CD4-positive, alpha-beta memory T cell (primary cell): ENCODE data around the gene MYO1D. TPM values are rescaled to one million over a fixed set of nuclear protein-coding genes. Genes with fewer than 3 reads are reported as not detected.

Experiments used
- CTCF ChIA-PET: fragments of 350-600 bp; sonication (Branson Sonifier 250); formaldehyde crosslinking; loops from one replicate; lab custom pipeline; 2021; ENCODE audit warnings: inconsistent platforms; ENCODE audit not compliant: partially characterized antibody; lab: Charles Lee
- POLR2A ChIA-PET: fragments of 350-600 bp; sonication (Branson Sonifier 250); formaldehyde crosslinking; loops from one replicate; lab custom pipeline; 2021; ENCODE audit not compliant: partially characterized antibody; lab: Charles Lee
- DNase-seq, 5 donors: peaks; one replicate each; pipeline versions ENCODE4 v3.0.0 to v3.0.0-alpha.2; 2020 to 2022; ENCODE audit warnings: mixed read lengths in 1 of 5
- H3K27ac ChIP-seq: one replicate; pipeline ENCODE4 v1.7.0; 2013; ENCODE audit warnings: low read depth, low read length
- H3K27me3 ChIP-seq: 2 replicates; pipeline ENCODE4 v1.7.0; 2013; ENCODE audit warnings: mild to moderate bottlenecking, low read length, moderate library complexity; ENCODE audit not compliant: insufficient read depth
- H3K36me3 ChIP-seq: 2 replicates; pipeline ENCODE4 v1.7.0; 2013; ENCODE audit warnings: mild to moderate bottlenecking, low read length, moderate library complexity; ENCODE audit not compliant: insufficient read depth
- H3K4me1 ChIP-seq: 2 replicates; pipeline ENCODE4 v1.7.0; 2013; ENCODE audit warnings: mild to moderate bottlenecking, low read length, moderate library complexity; ENCODE audit not compliant: insufficient read depth
- H3K4me3 ChIP-seq, 2 donors: one replicate each; pipeline ENCODE4 v1.7.0; 2013; ENCODE audit warnings: low read length in 2 of 2, mild to moderate bottlenecking in 1 of 2
- H3K9me3 ChIP-seq, 2 donors: one replicate each; pipeline ENCODE4 v1.7.0; 2013; ENCODE audit warnings: low read length in 2 of 2, control low read depth in 1 of 2; ENCODE audit not compliant: control insufficient read depth in 1 of 2
- H3K27ac Mint-ChIP-seq, 7 donors: one replicate each; pipeline ENCODE4 v1.8.0; 2020 to 2021; ENCODE audit warnings: mixed read lengths in 7 of 7, mild to moderate bottlenecking in 6 of 7, inconsistent platforms in 3 of 7, moderate library complexity in 3 of 7
- H3K27me3 Mint-ChIP-seq, 2 donors: one replicate each; pipeline ENCODE4 v1.8.0; 2020 to 2021; ENCODE audit warnings: mixed read lengths in 2 of 2
- H3K36me3 Mint-ChIP-seq, 2 donors: one replicate each; pipeline ENCODE4 v1.8.0; 2020 to 2021; ENCODE audit warnings: mixed read lengths in 2 of 2, inconsistent platforms in 1 of 2, mild to moderate bottlenecking in 1 of 2
- H3K4me1 Mint-ChIP-seq, 4 donors: one replicate each; pipeline ENCODE4 v1.8.0; 2020 to 2021; ENCODE audit warnings: mixed read lengths in 4 of 4, mild to moderate bottlenecking in 1 of 4
- H3K4me3 Mint-ChIP-seq, 8 donors: one replicate each; pipeline ENCODE4 v1.8.0; 2020 to 2021; ENCODE audit warnings: mixed read lengths in 8 of 8, mild to moderate bottlenecking in 7 of 8, moderate library complexity in 6 of 8, inconsistent platforms in 3 of 8
- H3K9me3 Mint-ChIP-seq, 8 donors: one replicate each; pipeline ENCODE4 v1.8.0; 2020 to 2021; ENCODE audit warnings: mixed read lengths in 8 of 8, mild to moderate bottlenecking in 5 of 8, inconsistent platforms in 3 of 8, moderate library complexity in 1 of 8
- intact Hi-C: fragments of 100-400 bp; cut with micrococcal nuclease; formaldehyde crosslinking; loops from one replicate; pipeline ENCODE4 v1.15.1; 2023
- polyA plus RNA-seq, 2 donors: library from polyadenylated mRNA; unstranded; fragments of 300-500 nt; fragmentation: Illumina TruSeq; gene quantifications; one replicate each; pipeline ENCODE4 v1.2.3, GENCODE V29; 2021
- total RNA-seq, 2 experiments: library from RNA; stranded (reverse); gene quantifications; one replicate each; pipeline ENCODE4 v1.2.3, GENCODE V29; 2021

MYO1D gene
- total and polyA plus RNA-seq, 4 experiments from 2014 or later: 2.0 to 12.7 (median 10.5) TPM

- H3K36me3 ChIP-seq: no peaks in the 10 kb centered on the region
- peaks cover 0 to 2% of the 10 kb centered on the region in 2 donors for H3K36me3 Mint-ChIP-seq
- no peak for DNase-seq
- CTCF ChIA-PET: interaction anchor here (0.8 kb wide), 1 partner anchor 89 kb away, joined by 3 read pairs; no protein-coding TSS in a partner anchor
- H3K4me3 ChIP-seq: no peak overlapping the region
- H3K4me1 Mint-ChIP-seq: peaks cover 4 to 14% (median 9%) of the 10 kb centered on the region in 4 donors
- H3K4me3 Mint-ChIP-seq: no peak overlapping the region
- no peaks in the 10 kb centered on the region for H3K9me3 Mint-ChIP-seq
- H3K27me3 ChIP-seq: no peaks in the 10 kb centered on the region
- no peak overlapping the region for H3K27ac Mint-ChIP-seq
- intact Hi-C loops: loop anchor here (10.0 kb wide), 1 partner anchor 517 kb away; the partner anchor contains the start of gene ZNF207
- no peaks in the 10 kb centered on the region for H3K27me3 Mint-ChIP-seq
- no peaks in the 10 kb centered on the region for H3K9me3 ChIP-seq
- H3K27ac ChIP-seq: no peak overlapping the region
- POLR2A ChIA-PET: no interaction called here
- H3K4me1 ChIP-seq: peaks cover 10% of the 10 kb centered on the region
Observed at GRCh38 chr17:32871746-32872145, 5.2 kb downstream of the MYO1D start.

GRCh38 chr17:32870969-32871368 is 6.0 kb downstream of the MYO1D start:
- no peaks in the 10 kb centered on the region for H3K36me3 ChIP-seq
- DNase-seq: no peak
- H3K36me3 Mint-ChIP-seq: peaks cover 0 to under 1% of the 10 kb centered on the region in 2 donors
- CTCF ChIA-PET: no interaction called here
- POLR2A ChIA-PET: no interaction called here
- no peak overlapping the region for H3K27ac Mint-ChIP-seq
- no peak overlapping the region for H3K27ac ChIP-seq
- H3K4me1 Mint-ChIP-seq: peaks cover 3 to 11% (median 6%) of the 10 kb centered on the region in 4 donors
- no peak overlapping the region for H3K4me3 Mint-ChIP-seq
- intact Hi-C loops: loop anchor here (10.0 kb wide), 1 partner anchor 516 kb away; the partner anchor contains the start of gene ZNF207
- H3K4me3 ChIP-seq: no peak overlapping the region
- H3K4me1 ChIP-seq: peaks cover 5% of the 10 kb centered on the region
- no peaks in the 10 kb centered on the region for H3K9me3 ChIP-seq
- H3K27me3 Mint-ChIP-seq: no peaks in the 10 kb centered on the region
- H3K9me3 Mint-ChIP-seq: no peaks in the 10 kb centered on the region
- H3K27me3 ChIP-seq: no peaks in the 10 kb centered on the region

GRCh38 chr17:32870027-32870670 is 6.8 kb downstream of the MYO1D start:
- Mint-ChIP-seq H3K36me3 (no peaks in the 10 kb centered on the region), H3K4me3 (no peak overlapping the region), H3K9me3 (no peaks in the 10 kb centered on the region), H3K27ac (no peak overlapping the region), H3K4me1 (peaks cover 0 to 6% (median 0%) of the 10 kb centered on the region in 4 donors), H3K27me3 (no peaks in the 10 kb centered on the region)
- H3K27me3 ChIP-seq: no peaks in the 10 kb centered on the region
- no peak overlapping the region for H3K27ac ChIP-seq
- CTCF ChIA-PET: no interaction called here
- no peaks in the 10 kb centered on the region for H3K9me3 ChIP-seq
- POLR2A ChIA-PET: no interaction called here
- no peaks in the 10 kb centered on the region for H3K36me3 ChIP-seq
- no peaks in the 10 kb centered on the region for H3K4me1 ChIP-seq
- DNase-seq: no peak
- no peak overlapping the region for H3K4me3 ChIP-seq
- intact Hi-C loops: loop anchor here (10.0 kb wide), 1 partner anchor 515 kb away; the partner anchor contains the start of gene ZNF207

- H3K4me1 ChIP-seq: no peaks in the 10 kb centered on the region
- no peak overlapping the region for H3K4me3 Mint-ChIP-seq
- no peaks in the 10 kb centered on the region for H3K9me3 Mint-ChIP-seq
- H3K4me3 ChIP-seq: no peak overlapping the region
- no peak for DNase-seq
- intact Hi-C loops: loop anchor here (10.0 kb wide), 1 partner anchor 515 kb away; the partner anchor contains the start of gene ZNF207
- no peaks in the 10 kb centered on the region for H3K9me3 ChIP-seq
- H3K27ac ChIP-seq: no peak overlapping the region
- ChIA-PET CTCF (interaction anchor here (1.1 kb wide), 1 partner anchor 87 kb away, joined by 3 read pairs; no protein-coding TSS in a partner anchor), POLR2A (no interaction called here)
- H3K36me3 ChIP-seq: no peaks in the 10 kb centered on the region
- H3K4me1 Mint-ChIP-seq: peaks cover 0 to 6% (median 0%) of the 10 kb centered on the region in 4 donors
- no peaks in the 10 kb centered on the region for H3K27me3 ChIP-seq
- H3K27ac Mint-ChIP-seq: no peak overlapping the region
- no peaks in the 10 kb centered on the region for H3K27me3 Mint-ChIP-seq
- H3K36me3 Mint-ChIP-seq: no peaks in the 10 kb centered on the region
Observed at GRCh38 chr17:32869345-32870026, 7.4 kb downstream of the MYO1D start.

- intact Hi-C loops: no loop called here
- no peaks in the 10 kb centered on the region for H3K36me3 Mint-ChIP-seq
- DNase-seq: no peak
- H3K4me1 Mint-ChIP-seq: peaks cover 0 to 3% (median 0%) of the 10 kb centered on the region in 4 donors
- CTCF ChIA-PET: interaction anchor here (3.7 kb wide), 1 partner anchor 11 kb away, joined by 23 read pairs; the partner anchor contains the start of gene MYO1D
- no peak overlapping the region for H3K27ac Mint-ChIP-seq
- Histone ChIP-seq H3K4me3 (no peak overlapping the region), H3K4me1 (no peaks in the 10 kb centered on the region), H3K27ac (no peak overlapping the region), H3K27me3 (no peaks in the 10 kb centered on the region), H3K36me3 (no peaks in the 10 kb centered on the region), H3K9me3 (no peaks in the 10 kb centered on the region)
- no peaks in the 10 kb centered on the region for H3K27me3 Mint-ChIP-seq
- H3K9me3 Mint-ChIP-seq: no peaks in the 10 kb centered on the region
- POLR2A ChIA-PET: no interaction called here
- no peak overlapping the region for H3K4me3 Mint-ChIP-seq
Observed at GRCh38 chr17:32865141-32865540, 11.8 kb downstream of the MYO1D start.

- Histone ChIP-seq H3K27me3 (no peaks in the 10 kb centered on the region), H3K4me1 (no peaks in the 10 kb centered on the region), H3K27ac (no peak overlapping the region), H3K9me3 (no peaks in the 10 kb centered on the region), H3K4me3 (no peak overlapping the region), H3K36me3 (no peaks in the 10 kb centered on the region)
- DNase-seq: no peak
- Mint-ChIP-seq H3K27ac (no peak overlapping the region), H3K4me3 (no peak overlapping the region), H3K9me3 (no peaks in the 10 kb centered on the region), H3K4me1 (peaks cover 0 to 3% (median 1%) of the 10 kb centered on the region in 4 donors), H3K27me3 (no peaks in the 10 kb centered on the region), H3K36me3 (no peaks in the 10 kb centered on the region)
- ChIA-PET CTCF (interaction anchor here (3.7 kb wide), 1 partner anchor 13 kb away, joined by 23 read pairs; the partner anchor contains the start of gene MYO1D), POLR2A (interaction anchor here (2.0 kb wide), 1 partner anchor 13 kb away, joined by 6 read pairs; the partner anchor contains the start of gene MYO1D)
- intact Hi-C loops: no loop called here
Observed at GRCh38 chr17:32863559-32863958, 13.4 kb downstream of the MYO1D start.

GRCh38 chr17:32862940-32863339 is 14.0 kb downstream of the MYO1D start:
- H3K27ac Mint-ChIP-seq: no peak overlapping the region
- ChIA-PET POLR2A (interaction anchor here (2.0 kb wide), 1 partner anchor 14 kb away, joined by 6 read pairs; the partner anchor contains the start of gene MYO1D), CTCF (interaction anchor here (3.7 kb wide), 1 partner anchor 14 kb away, joined by 23 read pairs; the partner anchor contains the start of gene MYO1D)
- no peaks in the 10 kb centered on the region for H3K36me3 Mint-ChIP-seq
- H3K9me3 Mint-ChIP-seq: no peaks in the 10 kb centered on the region
- Histone ChIP-seq H3K36me3 (no peaks in the 10 kb centered on the region), H3K27me3 (no peaks in the 10 kb centered on the region), H3K9me3 (no peaks in the 10 kb centered on the region), H3K4me1 (no peaks in the 10 kb centered on the region), H3K4me3 (no peak overlapping the region), H3K27ac (no peak overlapping the region)
- DNase-seq: no peak
- intact Hi-C loops: no loop called here
- H3K27me3 Mint-ChIP-seq: no peaks in the 10 kb centered on the region
- H3K4me3 Mint-ChIP-seq: no peak overlapping the region
- H3K4me1 Mint-ChIP-seq: peaks cover 0 to 3% (median 0%) of the 10 kb centered on the region in 4 donors
